ENCODE measurements around the gene KRT16. TPM values are rescaled to one million over a fixed set of nuclear protein-coding genes. Genes with fewer than 3 reads are reported as not detected.
"Not testable (repeated sequence)": the region's sequence is repeated elsewhere in the genome, so short reads cannot be mapped to it uniquely, and the experiment has no call there.

The KRT16 gene
- total RNA-seq, 4 donors from 2014 or later = 1.1 to 78.8 (median 13.5) TPM

- TF ChIP-seq POLR2A (IDR thresholded peaks at IDR 0.05) = no peak
- TF ChIP-seq CTCF (IDR thresholded peaks at IDR 0.05) = no peak
- TF ChIP-seq EP300 (IDR thresholded peaks at IDR 0.05) = no peak
- no peak for TF ChIP-seq POLR2AphosphoS5 (IDR thresholded peaks at IDR 0.05)
- no peak for ATAC-seq
- 60% methylated on average over 6 of the region's 16 CpGs; no CpG with 5 or more reads in 1 of the 2 donors for WGBS, 2 donors (ENCODE audit: low coverage in 1 of 2)
Measured at GRCh38 chr17:41625602-41626001, 13.0 kb upstream of the KRT16 start.

GRCh38 chr17:41624208-41625101 is 11.9 kb upstream of the KRT16 start, which contains the start of gene KRT17:
TSS of gene KRT17 (minus strand) at chr17:41624575. CDS start at chr17:41624509, 66 bp downstream.
- Histone ChIP-seq H3K27me3 (peaks cover 20% of the 10 kb centered on the region), H3K4me3 (no peak within 1 kb of the TSS), H3K36me3 (no peaks in the 10 kb centered on the region), H3K4me1 (no peaks in the 10 kb centered on the region), H3K27ac (no peak within 1 kb of the TSS), H3K9me3 (no peaks in the 10 kb centered on the region)
- ATAC-seq = no peak
- TF ChIP-seq POLR2A (IDR thresholded peaks at IDR 0.05) (no peak), CTCF (IDR thresholded peaks at IDR 0.05) (no peak), EP300 (IDR thresholded peaks at IDR 0.05) (no peak), POLR2AphosphoS5 (IDR thresholded peaks at IDR 0.05) (no peak)
- WGBS, 2 donors (ENCODE audit: low coverage in 1 of 2) = 65 to 86% methylated on average over 6 to 8 of the region's 33 CpGs

More at GRCh38 chr17:41625602-41626001, 13.0 kb upstream of the KRT16 start:
- H3K9me3 ChIP-seq = no peaks in the 10 kb centered on the region
- no peaks in the 10 kb centered on the region for H3K36me3 ChIP-seq
- peaks cover 17% of the 10 kb centered on the region for H3K27me3 ChIP-seq
- H3K4me3 ChIP-seq = no peak overlapping the region
- H3K4me1 ChIP-seq = no peaks in the 10 kb centered on the region
- no peak overlapping the region for H3K27ac ChIP-seq

GRCh38 chr17:41623184-41623861 is 10.8 kb upstream of the KRT16 start:
- peaks cover 25% of the 10 kb centered on the region for H3K27me3 ChIP-seq
- H3K4me1 ChIP-seq, H3K9me3 ChIP-seq, H3K36me3 ChIP-seq, H3K4me3 ChIP-seq, ATAC-seq, H3K27ac ChIP-seq: not testable (repeated sequence)
- 62% methylated on average over 3 of the region's 10 CpGs; no CpG with 5 or more reads in 1 of the 2 donors for WGBS, 2 donors (ENCODE audit: low coverage in 1 of 2)

DNA sequence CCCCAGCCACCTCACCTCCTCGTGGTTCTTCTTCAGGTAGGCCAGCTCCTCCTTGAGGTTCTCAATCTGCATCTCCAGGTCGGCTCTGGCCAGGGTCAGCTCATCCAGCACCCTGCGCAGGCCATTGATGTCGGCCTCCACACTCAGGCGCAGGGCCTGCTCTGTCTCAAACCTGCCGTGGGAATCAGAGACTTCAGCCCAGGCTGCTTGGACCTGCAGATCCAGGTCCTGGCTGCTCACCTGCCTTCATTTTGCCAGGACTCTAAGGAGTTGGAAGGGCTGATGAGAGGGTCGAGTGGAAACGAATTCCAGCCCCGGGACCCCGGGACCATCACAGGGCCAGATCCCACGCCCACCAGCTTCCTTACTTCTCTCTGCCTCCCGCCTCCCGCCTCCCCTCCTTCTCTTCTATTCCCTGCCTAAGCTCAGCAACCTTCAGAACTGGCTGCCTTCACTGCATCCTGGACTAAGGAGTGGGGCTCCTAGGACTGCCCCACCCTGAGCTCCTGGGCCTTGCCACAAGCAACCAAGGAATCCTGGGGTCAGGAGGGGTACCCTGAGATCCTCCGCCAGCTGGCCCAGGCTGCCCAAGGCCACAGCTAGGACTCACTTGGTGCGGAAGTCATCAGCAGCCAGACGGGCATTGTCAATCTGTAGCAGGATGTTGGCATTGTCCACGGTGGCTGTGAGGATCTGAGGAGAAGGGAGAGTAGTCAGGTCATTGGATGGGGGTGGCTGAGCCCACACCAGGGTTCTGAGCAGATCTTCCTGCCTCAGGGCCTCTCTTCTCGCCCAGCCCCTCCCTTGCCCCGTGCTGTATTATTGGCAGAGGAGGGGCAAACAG is 10.0 kb upstream of the KRT16 start:
- WGBS, 2 donors (ENCODE audit: low coverage in 1 of 2) = 58 to 100% methylated on average over 1 to 10 of the region's 19 CpGs
- not testable (repeated sequence) for H3K4me1 ChIP-seq, H3K27ac ChIP-seq, H3K36me3 ChIP-seq, H3K9me3 ChIP-seq, H3K4me3 ChIP-seq, ATAC-seq
- peaks cover 31% of the 10 kb centered on the region for H3K27me3 ChIP-seq

DNA sequence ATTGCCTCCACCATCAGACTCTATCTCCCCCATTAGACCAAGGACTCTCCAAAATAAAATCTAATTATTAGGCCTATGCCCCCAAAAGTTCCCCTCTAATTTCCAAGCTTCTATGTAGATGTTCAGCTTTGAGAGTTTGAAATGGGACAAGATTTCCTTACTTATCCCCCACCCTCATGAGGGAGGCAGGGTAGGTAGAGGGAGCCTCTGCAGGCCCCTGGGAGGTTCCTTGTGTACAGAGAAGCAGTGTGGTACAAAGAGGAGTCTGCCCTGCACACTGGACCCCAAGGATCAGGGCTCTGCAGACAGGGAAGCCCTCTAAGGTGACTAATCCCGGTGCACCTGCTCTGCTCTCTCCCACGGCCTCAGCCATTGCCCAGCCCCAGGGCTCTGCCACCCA is 9.3 kb upstream of the KRT16 start:
- no peak overlapping the region for H3K27ac ChIP-seq
- no peak overlapping the region for H3K4me3 ChIP-seq
- no peaks in the 10 kb centered on the region for H3K9me3 ChIP-seq
- no peak for ATAC-seq
- no peaks in the 10 kb centered on the region for H3K36me3 ChIP-seq
- no peak for TF ChIP-seq POLR2AphosphoS5 (IDR thresholded peaks at IDR 0.05)
- TF ChIP-seq CTCF (IDR thresholded peaks at IDR 0.05) = no peak
- TF ChIP-seq POLR2A (IDR thresholded peaks at IDR 0.05) = no peak
- no peak for TF ChIP-seq EP300 (IDR thresholded peaks at IDR 0.05)
- WGBS, 2 donors (ENCODE audit: low coverage in 1 of 2) = 80 to 100% methylated on average over 1 to 2 of the region's 2 CpGs
- peaks cover 38% of the 10 kb centered on the region for H3K27me3 ChIP-seq
- H3K4me1 ChIP-seq = no peaks in the 10 kb centered on the region

- H3K4me3 ChIP-seq, H3K4me1 ChIP-seq, H3K9me3 ChIP-seq, H3K36me3 ChIP-seq, ATAC-seq, H3K27ac ChIP-seq: not testable (repeated sequence)
- WGBS, 2 donors (ENCODE audit: low coverage in 1 of 2) = 100% methylated on average over 6 of the region's 11 CpGs; no CpG with 5 or more reads in 1 of the 2 donors
- peaks cover 43% of the 10 kb centered on the region for H3K27me3 ChIP-seq
Measured at GRCh38 chr17:41621435-41621817, 8.9 kb upstream of the KRT16 start.
